Natural killer cell (primary cell): ENCODE data around the gene FBP2. TPM values are rescaled to one million over a fixed set of nuclear protein-coding genes. Genes with fewer than 3 reads are reported as not detected.

ENCODE experiments used
- ATAC-seq, 3 donors: fragments of 150-1000 bp in 2 of 3; fragments of 200-7000 bp in 1 of 3; cut with Tn5 transposase; 1 replicate in 1 of 3; 2 replicates in 2 of 3; pipeline ENCODE4 v1.10.0; 2021; ENCODE audit warnings: mild to moderate bottlenecking in 2 of 3, moderate library complexity in 2 of 3
- DNase-seq, 2 donors: peaks; one replicate each; pipeline versions ENCODE4 v3.0.0 to v3.0.0-alpha.2; 2013 to 2021; ENCODE audit warnings: mixed read lengths in 1 of 2
- H3K27ac ChIP-seq: one replicate; pipeline ENCODE4 v1.5.1; 2013; ENCODE audit warnings: mild to moderate bottlenecking, low read length
- H3K27me3 ChIP-seq: one replicate; pipeline ENCODE4 v1.6.1; 2013; ENCODE audit warnings: low read length; ENCODE audit not compliant: control insufficient read depth, insufficient read depth
- H3K36me3 ChIP-seq: one replicate; pipeline ENCODE4 v1.6.1; 2013; ENCODE audit warnings: low read length; ENCODE audit not compliant: control insufficient read depth, insufficient read depth
- H3K4me1 ChIP-seq: one replicate; pipeline ENCODE4 v1.6.1; 2013; ENCODE audit warnings: low read length; ENCODE audit not compliant: control insufficient read depth, insufficient read depth
- H3K4me3 ChIP-seq: one replicate; pipeline ENCODE4 v1.5.1; 2013; ENCODE audit warnings: low read length
- H3K9me3 ChIP-seq: one replicate; pipeline ENCODE4 v1.6.1; 2013; ENCODE audit warnings: low read length; ENCODE audit not compliant: control insufficient read depth, insufficient read depth
- H3K27ac Mint-ChIP-seq, 2 donors: one replicate each; pipeline ENCODE4 v1.8.0; 2022; ENCODE audit warnings: mild to moderate bottlenecking in 2 of 2, mixed read lengths in 2 of 2, moderate library complexity in 1 of 2
- H3K27me3 Mint-ChIP-seq, 2 donors: one replicate each; pipeline ENCODE4 v1.8.0; 2022; ENCODE audit warnings: low read depth in 2 of 2, mixed read lengths in 2 of 2
- H3K36me3 Mint-ChIP-seq: one replicate; pipeline ENCODE4 v1.8.0; 2022; ENCODE audit warnings: mixed read lengths
- H3K4me1 Mint-ChIP-seq, 2 donors: one replicate each; pipeline ENCODE4 v1.8.0; 2022; ENCODE audit warnings: mixed read lengths in 2 of 2
- H3K4me3 Mint-ChIP-seq: one replicate; pipeline ENCODE4 v1.8.0; 2022; ENCODE audit warnings: mild to moderate bottlenecking, moderate library complexity, mixed read lengths
- H3K9me3 Mint-ChIP-seq, 2 donors: one replicate each; pipeline ENCODE4 v1.8.0; 2022; ENCODE audit warnings: mixed read lengths in 2 of 2
- WGBS: methylation state at CpG from one replicate; pipeline ENCODE4 v1.1.7; 2013; ENCODE audit warnings: missing lambda C conversion rate; ENCODE audit not compliant: insufficient coverage; 5-methylcytosine and 5-hydroxymethylcytosine counted together
- intact Hi-C: fragments of 100-400 bp; cut with micrococcal nuclease; formaldehyde crosslinking; loops from one replicate; pipeline ENCODE4 v1.14.2; 2022
- total RNA-seq, 4 donors: library from RNA; stranded (reverse); fragments of 120-200 nt in 1 of 4; gene quantifications; one replicate each; pipeline versions ENCODE4 v1.2.3 to v1.2.4, GENCODE V29; 2013 to 2022
- TF ChIP-seq, protein P1 (sequence below): fragments of 200-600 bp; IDR thresholded peaks from one replicate; pipeline ENCODE4 v1.8.0; 2022; ENCODE audit warnings: antibody characterized with exemption

Gene FBP2
- not detected for total RNA-seq
- total RNA-seq (2013): not detected

DNA sequence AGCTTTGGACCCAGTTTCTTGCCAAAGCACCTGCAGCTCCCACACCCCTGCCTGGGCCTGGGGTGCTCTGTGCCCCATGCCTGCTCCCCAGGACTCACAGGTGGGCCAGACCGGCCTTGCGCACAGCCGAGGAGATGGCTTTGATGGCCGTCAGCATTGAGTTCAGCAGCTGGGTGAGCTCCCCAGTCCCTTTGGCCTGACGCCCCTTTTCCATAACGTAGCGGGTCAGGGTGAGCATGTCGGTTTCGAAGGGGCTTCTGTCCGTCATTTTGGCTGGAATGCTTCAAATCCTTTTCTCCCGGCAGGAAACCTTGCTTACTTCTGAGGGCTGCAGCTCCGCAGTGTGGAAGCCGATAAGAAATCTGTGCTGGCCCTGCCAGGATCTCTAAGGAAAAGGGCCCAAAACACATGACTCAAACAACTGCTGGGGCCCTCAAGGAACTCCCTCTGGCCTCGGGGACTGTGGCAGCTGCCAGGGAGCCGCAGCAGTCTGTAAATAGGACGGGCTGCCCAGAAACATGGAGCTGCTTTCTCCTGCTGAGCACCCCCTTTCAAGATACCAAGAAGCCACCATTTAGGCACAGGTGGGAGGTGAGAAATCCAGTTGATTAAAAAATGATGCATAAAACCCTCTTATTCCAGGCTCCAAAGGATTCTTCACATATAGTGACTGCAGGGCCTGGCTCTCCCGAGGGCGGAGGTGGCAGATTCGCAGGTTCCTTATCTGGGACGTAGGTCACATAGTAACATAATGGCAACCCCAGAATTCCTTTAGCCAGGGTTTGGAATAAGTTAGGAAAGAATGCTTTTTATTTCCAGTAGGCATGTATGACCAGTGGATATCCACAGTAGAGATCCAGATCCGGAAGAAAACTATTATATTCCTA is at the start of gene FBP2:
TSS of gene FBP2 (minus strand) at position 366 of the 887 bp plus-strand sequence. CDS start at position 268, 98 bp downstream.
- WGBS: 86% methylated on average over 20 of the region's 21 CpGs

DNA sequence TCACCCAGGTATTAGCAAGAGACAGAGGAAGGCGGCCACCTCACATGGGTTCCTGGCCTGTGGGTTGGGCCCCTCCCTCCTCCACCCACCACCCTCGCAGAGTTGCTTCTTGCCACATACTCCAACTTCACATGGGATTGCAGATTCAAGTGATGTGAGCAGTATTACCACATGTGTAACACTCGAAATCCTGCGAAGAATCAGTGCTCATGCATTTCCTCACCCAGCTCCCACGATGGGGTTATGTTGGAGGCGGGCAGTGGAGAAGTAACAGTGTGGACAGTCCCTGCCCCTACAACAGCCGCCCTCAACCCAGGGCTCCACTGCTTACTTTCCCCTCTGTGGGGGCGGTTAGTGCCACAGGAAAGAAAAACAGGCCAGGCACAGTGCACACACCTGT is 49.6 kb upstream of the FBP2 start:
- Mint-ChIP-seq H3K27ac (no peak overlapping the region), H3K9me3 (no peaks in the 10 kb centered on the region), H3K4me3 (no peak overlapping the region), H3K4me1 (peaks cover 24 to 28% of the 10 kb centered on the region in 2 donors), H3K27me3 (peaks cover 0 to 4% of the 10 kb centered on the region in 2 donors), H3K36me3 (no peaks in the 10 kb centered on the region)
- Histone ChIP-seq H3K27ac (no peak overlapping the region), H3K4me3 (no peak overlapping the region), H3K4me1 (peaks cover 21% of the 10 kb centered on the region), H3K9me3 (no peaks in the 10 kb centered on the region), H3K27me3 (no peaks in the 10 kb centered on the region), H3K36me3 (no peaks in the 10 kb centered on the region)
- TF ChIP-seq, protein P1, sequence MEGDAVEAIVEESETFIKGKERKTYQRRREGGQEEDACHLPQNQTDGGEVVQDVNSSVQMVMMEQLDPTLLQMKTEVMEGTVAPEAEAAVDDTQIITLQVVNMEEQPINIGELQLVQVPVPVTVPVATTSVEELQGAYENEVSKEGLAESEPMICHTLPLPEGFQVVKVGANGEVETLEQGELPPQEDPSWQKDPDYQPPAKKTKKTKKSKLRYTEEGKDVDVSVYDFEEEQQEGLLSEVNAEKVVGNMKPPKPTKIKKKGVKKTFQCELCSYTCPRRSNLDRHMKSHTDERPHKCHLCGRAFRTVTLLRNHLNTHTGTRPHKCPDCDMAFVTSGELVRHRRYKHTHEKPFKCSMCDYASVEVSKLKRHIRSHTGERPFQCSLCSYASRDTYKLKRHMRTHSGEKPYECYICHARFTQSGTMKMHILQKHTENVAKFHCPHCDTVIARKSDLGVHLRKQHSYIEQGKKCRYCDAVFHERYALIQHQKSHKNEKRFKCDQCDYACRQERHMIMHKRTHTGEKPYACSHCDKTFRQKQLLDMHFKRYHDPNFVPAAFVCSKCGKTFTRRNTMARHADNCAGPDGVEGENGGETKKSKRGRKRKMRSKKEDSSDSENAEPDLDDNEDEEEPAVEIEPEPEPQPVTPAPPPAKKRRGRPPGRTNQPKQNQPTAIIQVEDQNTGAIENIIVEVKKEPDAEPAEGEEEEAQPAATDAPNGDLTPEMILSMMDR: no peak
- intact Hi-C loops: no loop called here
- DNase-seq: no peak
- ATAC-seq: no peak
- WGBS: 81% methylated on average over 7 of the region's 8 CpGs

More for the DNA sequence above, at the start of gene FBP2:
- Histone ChIP-seq H3K4me3 (no peak within 1 kb of the TSS), H3K36me3 (no peaks in the 10 kb centered on the region), H3K9me3 (no peaks in the 10 kb centered on the region), H3K27ac (no peak within 1 kb of the TSS), H3K4me1 (no peaks in the 10 kb centered on the region), H3K27me3 (no peaks in the 10 kb centered on the region)
- H3K4me1 Mint-ChIP-seq: no peaks in the 10 kb centered on the region
- no peak within 1 kb of the TSS for H3K27ac Mint-ChIP-seq
- H3K4me3 Mint-ChIP-seq: no peak within 1 kb of the TSS
- no peak for DNase-seq
- intact Hi-C loops: no loop called here
- H3K27me3 Mint-ChIP-seq: peaks cover 7 to 9% of the 10 kb centered on the region in 2 donors
- H3K36me3 Mint-ChIP-seq: no peaks in the 10 kb centered on the region
- H3K9me3 Mint-ChIP-seq: no peaks in the 10 kb centered on the region
- no peak for ATAC-seq
- TF ChIP-seq, protein P1: no peak

DNA sequence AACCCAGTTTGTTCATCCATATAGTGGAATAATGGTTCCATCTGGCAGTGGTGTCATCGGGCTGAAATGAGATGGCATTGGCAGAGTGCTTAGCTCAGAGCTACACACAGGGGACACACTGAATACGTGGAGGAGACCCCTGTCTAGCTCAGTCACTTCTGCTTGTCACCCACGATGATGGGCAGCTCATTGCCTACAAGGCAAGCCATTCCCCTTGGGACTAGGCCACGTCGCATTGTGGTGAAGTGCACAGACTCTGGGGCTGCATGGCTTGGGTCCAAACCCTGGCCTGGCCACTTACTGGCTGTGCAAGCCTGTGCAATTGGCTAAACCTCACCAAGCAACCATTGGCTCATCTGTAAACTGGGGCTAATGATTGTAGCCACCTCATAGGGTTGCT is 48.9 kb upstream of the FBP2 start:
- no peaks in the 10 kb centered on the region for H3K36me3 Mint-ChIP-seq
- DNase-seq: no peak
- peaks cover 0 to 4% of the 10 kb centered on the region in 2 donors for H3K27me3 Mint-ChIP-seq
- no peak overlapping the region for H3K27ac Mint-ChIP-seq
- TF ChIP-seq, protein P1: no peak
- H3K4me1 Mint-ChIP-seq: peaks cover 25 to 30% of the 10 kb centered on the region in 2 donors
- H3K9me3 Mint-ChIP-seq: no peaks in the 10 kb centered on the region
- no peak overlapping the region for H3K4me3 Mint-ChIP-seq
- ATAC-seq: no peak
- Histone ChIP-seq H3K9me3 (no peaks in the 10 kb centered on the region), H3K27ac (no peak overlapping the region), H3K36me3 (no peaks in the 10 kb centered on the region), H3K4me1 (peaks cover 21% of the 10 kb centered on the region), H3K27me3 (no peaks in the 10 kb centered on the region), H3K4me3 (no peak overlapping the region)
- 86% methylated on average over 5 of the region's 5 CpGs for WGBS
- intact Hi-C loops: no loop called here
